ENCODE measurements around the gene AMOTL1.
A peak's percentile ranks its signal among the peaks of the same experiment; 100 is the strongest.
"Not testable (repeated sequence)": the region's sequence is repeated elsewhere in the genome, so short reads cannot be mapped to it uniquely, and the experiment has no call there.

The AMOTL1 gene

GRCh38 chr11:94791942-94792341 is 23.8 kb downstream of the AMOTL1 start:
- DNase-seq (ENCODE audit: low spot score): not testable (repeated sequence)

- no peak for DNase-seq (ENCODE audit: low spot score)
Measured at GRCh38 chr11:94792451-94792850, 24.3 kb downstream of the AMOTL1 start.

- DNase-seq (ENCODE audit: low spot score): no peak
Measured at GRCh38 chr11:94793002-94793401, 24.8 kb downstream of the AMOTL1 start.

- DNase-seq (ENCODE audit: low spot score): no peak
Measured at GRCh38 chr11:94793822-94794221, 25.7 kb downstream of the AMOTL1 start.

- DNase-seq (ENCODE audit: low spot score): peak; percentile 95
Measured at GRCh38 chr11:94794287-94795168, 26.4 kb downstream of the AMOTL1 start.

- no peak for DNase-seq (ENCODE audit: low spot score)
Measured at GRCh38 chr11:94795476-94796189, 27.5 kb downstream of the AMOTL1 start.

- DNase-seq (ENCODE audit: low spot score): no peak
Measured at GRCh38 chr11:94796190-94796580, 28.0 kb downstream of the AMOTL1 start.

- peak; percentile 56 for DNase-seq (ENCODE audit: low spot score)
Measured at GRCh38 chr11:94796863-94797262, 28.7 kb downstream of the AMOTL1 start.

- DNase-seq (ENCODE audit: low spot score): no peak
Measured at GRCh38 chr11:94799726-94800125, 31.6 kb downstream of the AMOTL1 start.

GRCh38 chr11:94800414-94800813 is 32.3 kb downstream of the AMOTL1 start:
- no peak for DNase-seq (ENCODE audit: low spot score)

- no peak for DNase-seq (ENCODE audit: low spot score)
Measured at GRCh38 chr11:94801866-94802460, 33.8 kb downstream of the AMOTL1 start.

- peak; percentile 72 for DNase-seq (ENCODE audit: low spot score)
Measured at GRCh38 chr11:94802501-94802900, 34.3 kb downstream of the AMOTL1 start.

GRCh38 chr11:94803491-94803890 is 35.3 kb downstream of the AMOTL1 start:
- no peak for DNase-seq (ENCODE audit: low spot score)

GRCh38 chr11:94804874-94805273 is 36.7 kb downstream of the AMOTL1 start:
- no peak for DNase-seq (ENCODE audit: low spot score)

GRCh38 chr11:94806014-94806413 is 37.9 kb downstream of the AMOTL1 start:
- no peak for DNase-seq (ENCODE audit: low spot score)

GRCh38 chr11:94806419-94806818 is 38.3 kb downstream of the AMOTL1 start:
- DNase-seq (ENCODE audit: low spot score): no peak

GRCh38 chr11:94809251-94809650 is 41.1 kb downstream of the AMOTL1 start:
- DNase-seq (ENCODE audit: low spot score): no peak

GRCh38 chr11:94812724-94813720 is 44.9 kb downstream of the AMOTL1 start:
- DNase-seq (ENCODE audit: low spot score): not testable (repeated sequence)

GRCh38 chr11:94814272-94814976 is 46.3 kb downstream of the AMOTL1 start:
- DNase-seq (ENCODE audit: low spot score): peak; percentile 35

- DNase-seq (ENCODE audit: low spot score): no peak
Measured at GRCh38 chr11:94815705-94816344, 47.7 kb downstream of the AMOTL1 start.

All from COLO829 (cell line).